Epithelial cell of esophagus (primary cell): ENCODE data around the gene SELENOO.
A peak's percentile ranks its signal among the peaks of the same experiment; 100 is the strongest.

Experiments
- DNase-seq: peaks from one replicate; pipeline ENCODE4 v3.0.0; 2010; ENCODE audit warnings: low read depth
- H3K4me3 ChIP-seq: 2 replicates; pipeline ENCODE4 v1.5.1; 2011; ENCODE audit warnings: mild to moderate bottlenecking, low read length, control low read depth
- TF ChIP-seq, protein P1 (sequence below): IDR thresholded peaks from 2 replicates; pipeline ENCODE4 v1.5.1; 2011; ENCODE audit warnings: low read depth, mild to moderate bottlenecking, low read length, control low read depth, inconsistent platforms; ENCODE audit not compliant: insufficient read depth; ENCODE audit errors: missing control alignments

Gene SELENOO

DNA sequence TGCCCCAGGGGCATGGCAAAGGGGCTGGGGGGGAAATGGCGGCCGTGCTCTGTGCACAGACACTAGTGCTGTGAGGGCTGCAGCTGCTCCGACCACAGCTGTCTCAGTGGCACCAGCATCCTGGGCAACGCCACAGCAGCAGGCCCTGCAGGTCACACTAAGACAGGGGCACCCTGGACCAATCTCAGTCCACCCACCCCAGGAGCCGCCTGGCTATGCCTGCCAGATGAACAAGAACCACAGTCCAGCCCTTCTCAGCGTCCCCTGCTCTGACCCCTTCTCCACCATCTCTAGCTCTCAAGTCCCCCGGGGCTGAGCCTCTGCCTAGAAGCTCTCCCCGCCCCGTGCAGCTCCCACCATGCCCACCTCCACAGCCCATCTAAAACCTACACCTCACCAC lies 27.6 kb downstream of the SELENOO start:
- TF ChIP-seq, protein P1, sequence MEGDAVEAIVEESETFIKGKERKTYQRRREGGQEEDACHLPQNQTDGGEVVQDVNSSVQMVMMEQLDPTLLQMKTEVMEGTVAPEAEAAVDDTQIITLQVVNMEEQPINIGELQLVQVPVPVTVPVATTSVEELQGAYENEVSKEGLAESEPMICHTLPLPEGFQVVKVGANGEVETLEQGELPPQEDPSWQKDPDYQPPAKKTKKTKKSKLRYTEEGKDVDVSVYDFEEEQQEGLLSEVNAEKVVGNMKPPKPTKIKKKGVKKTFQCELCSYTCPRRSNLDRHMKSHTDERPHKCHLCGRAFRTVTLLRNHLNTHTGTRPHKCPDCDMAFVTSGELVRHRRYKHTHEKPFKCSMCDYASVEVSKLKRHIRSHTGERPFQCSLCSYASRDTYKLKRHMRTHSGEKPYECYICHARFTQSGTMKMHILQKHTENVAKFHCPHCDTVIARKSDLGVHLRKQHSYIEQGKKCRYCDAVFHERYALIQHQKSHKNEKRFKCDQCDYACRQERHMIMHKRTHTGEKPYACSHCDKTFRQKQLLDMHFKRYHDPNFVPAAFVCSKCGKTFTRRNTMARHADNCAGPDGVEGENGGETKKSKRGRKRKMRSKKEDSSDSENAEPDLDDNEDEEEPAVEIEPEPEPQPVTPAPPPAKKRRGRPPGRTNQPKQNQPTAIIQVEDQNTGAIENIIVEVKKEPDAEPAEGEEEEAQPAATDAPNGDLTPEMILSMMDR = no peak
- no peak for DNase-seq
- H3K4me3 ChIP-seq = no peak overlapping the region

DNA sequence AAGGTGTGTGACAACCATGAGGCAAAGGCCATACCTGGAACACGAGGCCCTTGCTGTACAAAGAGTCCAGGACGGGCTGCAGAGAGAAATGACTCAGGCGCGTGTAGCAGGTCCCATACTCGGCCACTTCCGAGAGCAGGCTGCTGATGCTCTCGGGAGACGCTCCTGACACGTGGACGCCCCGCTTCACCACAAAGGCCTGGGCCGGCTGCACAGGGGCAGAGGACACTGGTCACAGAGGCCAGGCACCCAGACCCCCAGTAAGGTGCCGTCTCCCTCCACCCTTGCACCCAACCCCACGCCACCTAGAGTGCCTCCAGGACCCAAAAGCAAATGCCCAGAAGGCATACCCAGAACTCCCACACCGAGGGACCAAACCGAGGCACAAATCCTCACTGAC lies 28.6 kb downstream of the SELENOO start:
- no peak overlapping the region for H3K4me3 ChIP-seq
- TF ChIP-seq, protein P1 = no peak
- no peak for DNase-seq

DNA sequence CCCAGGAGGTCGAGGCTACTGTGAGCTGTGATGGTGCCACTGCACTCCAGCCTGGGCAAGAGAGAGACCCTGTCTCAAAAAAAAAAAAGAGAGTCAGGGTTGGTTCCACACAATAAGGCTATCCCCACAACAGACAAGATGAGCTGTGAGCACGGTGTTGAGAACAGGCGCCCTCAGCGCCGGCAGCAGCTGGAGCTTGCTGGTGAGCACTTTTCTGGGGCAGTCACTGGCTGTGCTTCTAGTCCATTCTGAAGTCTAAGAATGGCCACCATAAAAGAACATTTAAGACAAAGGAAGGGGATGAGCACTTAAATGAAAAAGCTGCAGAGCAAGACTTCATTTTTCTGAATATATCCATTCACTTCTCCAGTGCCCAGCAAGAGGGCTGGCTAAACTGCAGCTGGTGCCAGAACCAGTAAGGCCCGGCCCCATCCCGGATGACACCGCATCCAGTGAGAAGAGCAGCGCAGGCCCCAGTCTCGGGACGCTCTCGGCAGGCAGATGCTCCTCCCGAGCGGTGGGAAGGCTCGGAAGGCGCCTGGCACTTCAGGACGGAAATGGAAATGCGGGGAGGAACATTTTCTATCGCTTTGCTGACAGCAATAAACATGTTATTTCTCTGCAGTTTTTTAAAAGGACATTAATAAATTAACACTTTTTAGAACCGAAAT lies 31.8 kb downstream of the SELENOO start:
- TF ChIP-seq, protein P1 = no peak
- no peak for DNase-seq
- H3K4me3 ChIP-seq = no peak overlapping the region

DNA sequence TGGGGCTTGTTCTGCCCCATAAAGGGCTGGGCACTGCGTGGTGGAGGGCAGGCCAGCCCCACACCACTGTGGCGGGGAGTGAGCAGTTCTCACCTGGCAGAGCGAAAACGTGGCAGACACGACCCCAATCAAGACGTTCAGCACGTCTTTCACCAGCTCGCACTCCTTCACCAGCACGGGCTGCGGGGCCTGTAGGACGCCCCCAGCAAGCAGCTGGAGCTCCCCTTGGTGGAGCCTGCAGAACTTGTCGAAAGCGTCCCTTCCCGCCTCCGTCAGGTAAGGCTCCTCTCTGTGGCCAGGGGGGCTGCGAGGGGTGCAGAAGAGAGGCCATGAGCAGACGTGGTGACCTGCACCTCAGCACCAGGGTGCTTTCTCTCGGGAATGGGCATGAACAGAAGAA lies 32.4 kb downstream of the SELENOO start:
- TF ChIP-seq, protein P1 = no peak
- no peak overlapping the region for H3K4me3 ChIP-seq
- DNase-seq = no peak

DNA sequence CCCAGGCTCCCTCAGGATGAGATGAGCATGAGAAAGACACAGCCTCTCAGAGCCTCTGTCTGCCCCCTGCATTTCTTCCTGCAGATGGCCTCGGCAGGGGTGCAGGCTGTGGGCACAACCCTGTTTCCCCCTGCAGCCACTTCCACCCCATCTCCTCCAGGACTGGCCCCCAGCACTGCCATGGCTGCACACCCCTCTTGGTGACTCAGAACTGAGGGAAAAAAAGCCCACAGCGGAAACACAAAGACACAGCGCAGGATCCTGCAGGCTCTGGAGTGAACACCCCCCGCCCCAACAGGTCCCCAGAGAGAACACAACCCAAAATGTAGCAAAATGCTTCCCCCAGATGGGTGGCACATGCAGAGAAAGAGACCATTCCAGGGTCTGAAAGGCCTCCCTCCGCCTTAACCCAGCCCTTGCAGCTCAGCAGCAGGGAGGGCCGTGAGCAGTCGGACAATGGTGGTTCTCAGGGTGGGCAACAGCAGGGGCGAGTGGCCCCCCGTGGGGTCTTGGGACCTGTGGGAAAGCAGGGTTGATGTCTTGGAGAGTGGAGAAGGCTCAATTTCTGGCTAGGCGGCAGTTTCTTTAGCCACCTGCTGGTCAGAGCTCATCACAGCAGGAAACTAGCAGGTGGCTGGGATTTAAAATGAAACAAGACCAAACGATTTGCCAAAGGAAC lies 36.1 kb downstream of the SELENOO start:
- H3K4me3 ChIP-seq = no peak overlapping the region
- TF ChIP-seq, protein P1 = peak; percentile 55
- DNase-seq = peak; percentile 49

DNA sequence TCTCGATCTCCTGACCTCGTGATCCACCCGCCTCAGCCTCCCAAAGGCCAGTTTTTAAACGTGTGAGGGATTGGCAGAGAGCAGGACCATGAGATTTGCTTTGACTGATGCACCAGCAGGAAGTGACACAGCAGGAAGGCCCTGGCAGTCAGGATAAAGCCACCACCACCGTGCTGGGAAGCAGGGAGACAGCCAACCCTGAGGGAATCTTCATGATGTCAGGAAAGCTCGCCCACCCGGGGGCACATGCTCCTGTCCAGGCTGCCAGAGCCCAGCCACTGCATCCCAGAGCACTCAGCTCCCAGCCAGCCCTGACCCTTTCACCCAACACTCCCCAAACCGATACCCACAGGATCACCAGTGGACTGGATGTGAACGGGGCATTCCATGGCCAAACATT lies 37.9 kb downstream of the SELENOO start:
- DNase-seq = no peak
- H3K4me3 ChIP-seq = no peak overlapping the region
- TF ChIP-seq, protein P1 = no peak
